Upper lobe of left lung (tissue), 4 donors: Measurements from ENCODE around the gene CCDC110.

Experiments
- CTCF ChIP-seq, 6 experiments: fragments of 450-650 bp in 4 of 6; fragments of 200-600 bp in 2 of 6; sonication (generic) in 2 of 6; IDR thresholded peaks; one replicate each; pipeline ENCODE4 v1.5.1; 2016 to 2019; ENCODE audit warnings: antibody characterized with exemption in 6 of 6
- EP300 ChIP-seq, 4 donors: sonication (generic); formaldehyde crosslinking; IDR thresholded peaks; one replicate each; pipeline ENCODE4 v1.5.1; 2017; ENCODE audit warnings: antibody characterized with exemption in 4 of 4, control low read depth in 2 of 4
- POLR2A ChIP-seq, 4 donors: fragments of 450-650 bp; IDR thresholded peaks; one replicate each; pipeline ENCODE4 v1.5.1; 2016 to 2017; ENCODE audit warnings: antibody characterized with exemption in 4 of 4, mild to moderate bottlenecking in 2 of 4
- POLR2AphosphoS5 ChIP-seq, 2 donors: sonication (generic); formaldehyde crosslinking; IDR thresholded peaks; one replicate each; pipeline ENCODE4 v1.5.1; 2017; ENCODE audit warnings: antibody characterized with exemption in 2 of 2

- TF ChIP-seq CTCF (IDR thresholded peaks at IDR 0.05): no peak
- no peak for TF ChIP-seq POLR2A (IDR thresholded peaks at IDR 0.05)
- TF ChIP-seq POLR2AphosphoS5 (IDR thresholded peaks at IDR 0.05): peak; percentile 85
- peak in 1 of 4 donors; percentile 64 for TF ChIP-seq EP300 (IDR thresholded peaks at IDR 0.05)
These were observed 32.8 kb upstream of the CCDC110 start for GRCh38 chr4:185504098-185505047.
